Peyer's patch (tissue), 4 donors: ENCODE measurements around the gene S1PR5.

Experiments
- CTCF ChIP-seq, 6 experiments: fragments of 450-650 bp in 4 of 6; fragments of 200-600 bp in 2 of 6; sonication (generic) in 1 of 6; IDR thresholded peaks; one replicate each; pipeline ENCODE4 v1.5.1; 2017 to 2019; ENCODE audit warnings: antibody characterized with exemption in 6 of 6, mild to moderate bottlenecking in 3 of 6, moderate library complexity in 1 of 6
- POLR2A ChIP-seq, 2 donors: fragments of 450-650 bp; IDR thresholded peaks; one replicate each; pipeline ENCODE4 v1.5.1; 2017; ENCODE audit warnings: antibody characterized with exemption in 2 of 2, mild to moderate bottlenecking in 2 of 2, moderate library complexity in 2 of 2

- TF ChIP-seq CTCF (IDR thresholded peaks at IDR 0.05) (peak in 3 of 6 experiments; percentile 11 to 24 (median 21)), POLR2A (IDR thresholded peaks at IDR 0.05) (no peak)
Observed at GRCh38 chr19:10565028-10565566, 47.9 kb upstream of the S1PR5 start.
